HG02610 (cell line): ENCODE data around the gene KLHDC2.
"Not testable (repeated sequence)": the region's sequence is repeated elsewhere in the genome, so short reads cannot be mapped to it uniquely, and the experiment has no call there.

Experiments
- ATAC-seq: cut with Tn5 transposase; IDR thresholded peaks from one replicate; pipeline ENCODE4 v1.9.1; 2021; ENCODE audit warnings: mild to moderate bottlenecking, moderate library complexity; ENCODE audit not compliant: unreplicated experiment

Gene KLHDC2

DNA sequence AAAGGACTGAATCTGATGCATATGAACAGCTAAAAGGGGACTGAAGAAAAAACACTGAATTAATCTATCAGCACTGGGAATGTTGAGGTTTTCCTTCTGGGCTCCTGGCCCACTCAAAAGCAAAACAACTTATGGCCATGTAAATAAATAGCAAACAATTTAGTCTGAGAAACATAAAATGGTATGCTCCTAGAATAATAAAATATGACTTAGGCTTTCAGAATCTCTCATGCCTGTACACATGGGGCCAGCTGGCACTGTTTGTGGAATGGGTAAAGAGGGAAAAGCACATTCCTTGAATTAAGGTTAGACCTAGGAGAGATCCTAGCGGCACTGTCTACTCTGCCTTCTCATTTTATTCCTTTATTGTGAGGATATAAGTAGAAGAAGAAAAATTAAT is 6.2 kb downstream of the KLHDC2 start:
- no peak for ATAC-seq

DNA sequence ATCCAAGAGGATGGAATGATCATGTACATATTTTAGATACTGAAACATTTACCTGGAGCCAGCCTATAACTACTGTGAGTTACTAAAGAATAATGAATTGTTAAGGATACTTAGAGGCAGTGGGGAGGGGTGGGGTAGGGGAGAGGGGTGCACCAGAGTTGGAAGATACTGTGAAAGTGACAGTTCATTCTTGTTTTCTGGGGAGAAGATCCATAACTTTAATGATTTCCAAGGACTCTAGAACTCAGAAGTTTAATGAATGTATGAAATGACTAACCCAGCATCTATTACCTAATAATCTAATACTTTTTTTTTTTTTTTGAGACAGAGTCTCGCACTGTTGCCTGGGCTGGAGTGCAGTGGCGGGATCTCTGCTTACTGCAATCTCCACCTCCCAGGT is 10.5 kb downstream of the KLHDC2 start:
- no peak for ATAC-seq

DNA sequence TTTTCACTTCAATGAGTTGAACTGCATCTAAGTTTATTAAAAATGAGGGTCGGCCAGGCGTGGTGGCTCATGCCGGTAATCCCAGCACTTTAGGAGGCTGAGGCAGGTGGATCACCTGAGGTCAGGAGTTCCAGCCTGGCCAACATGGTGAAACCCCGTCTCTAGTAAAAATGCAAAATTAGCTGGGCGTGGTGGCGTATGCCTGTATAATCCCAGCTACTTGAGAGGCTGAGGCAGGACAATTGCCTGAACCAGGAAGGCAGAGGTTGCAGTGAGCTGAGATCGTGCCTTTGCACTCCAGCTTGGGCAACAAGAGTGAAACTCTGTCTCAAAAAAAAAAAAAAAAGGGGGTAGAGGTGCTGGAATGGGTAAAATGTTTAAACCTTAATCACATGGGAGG is 13.1 kb downstream of the KLHDC2 start:
- not testable (repeated sequence) for ATAC-seq

DNA sequence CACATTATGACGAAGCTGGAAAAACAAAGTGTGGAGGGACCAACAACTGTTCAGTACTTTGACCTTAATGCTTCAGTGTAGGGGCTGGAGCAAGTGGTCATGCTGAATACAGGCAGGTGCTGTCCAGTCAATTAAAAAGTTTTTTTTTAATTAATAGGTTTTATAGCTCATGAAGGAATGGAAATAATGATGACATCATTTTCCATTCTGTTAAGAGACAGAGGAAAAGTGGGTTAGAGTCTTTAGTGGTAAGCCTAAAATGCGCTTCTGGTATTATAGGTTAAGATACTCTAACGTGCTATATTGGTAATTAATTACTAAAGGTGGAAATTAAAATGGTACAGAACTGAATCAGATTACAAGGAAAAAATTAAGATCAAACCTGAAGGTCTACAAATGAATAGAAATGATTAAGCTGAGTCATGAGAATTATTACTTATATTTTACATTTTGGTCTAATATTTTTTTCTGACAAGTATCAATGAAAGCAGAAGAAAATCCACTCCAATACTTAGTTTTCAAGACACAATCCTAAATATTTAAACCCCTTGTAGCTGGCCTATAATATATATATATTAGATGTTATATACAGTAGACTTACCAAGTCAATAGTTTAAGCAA is 15.6 kb downstream of the KLHDC2 start:
- ATAC-seq = no peak

DNA sequence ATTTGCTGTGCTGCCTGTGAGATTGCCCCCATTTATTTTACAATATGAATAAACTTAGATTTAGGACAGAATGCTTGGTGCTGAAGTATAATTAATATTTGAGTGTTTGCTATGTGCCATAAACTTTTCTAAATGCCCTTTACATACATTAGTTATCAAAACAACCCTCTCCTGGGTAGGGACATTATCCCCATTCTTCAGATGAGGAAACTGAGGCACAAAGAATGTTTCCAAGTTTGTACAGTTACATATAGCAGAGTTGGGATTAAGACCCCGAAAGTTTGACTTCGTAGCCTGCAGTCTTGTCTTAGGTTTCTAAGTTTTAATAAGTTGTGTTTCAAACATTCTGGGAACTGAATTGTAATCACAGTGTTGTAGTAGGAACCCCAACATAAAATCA is 18.4 kb downstream of the KLHDC2 start:
- no peak for ATAC-seq

DNA sequence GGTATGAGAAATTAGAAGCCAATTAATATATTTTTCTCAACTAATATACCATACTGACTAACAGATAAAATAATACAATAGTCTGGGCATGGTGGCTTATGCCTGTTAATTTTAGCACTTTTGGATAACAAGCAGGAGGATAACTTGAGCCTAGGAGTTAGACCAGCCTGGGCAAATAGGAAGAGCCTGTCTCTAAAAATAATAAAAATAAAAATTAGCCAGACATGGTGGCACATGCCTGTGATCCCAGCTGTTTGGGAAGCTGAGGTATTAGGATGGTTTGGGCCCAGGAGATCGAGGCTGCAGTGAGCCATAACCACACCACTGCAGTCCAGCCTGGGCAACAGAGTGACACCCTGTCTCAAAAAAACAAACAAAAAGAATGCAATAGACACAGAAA is 24.7 kb downstream of the KLHDC2 start:
- no peak for ATAC-seq

DNA sequence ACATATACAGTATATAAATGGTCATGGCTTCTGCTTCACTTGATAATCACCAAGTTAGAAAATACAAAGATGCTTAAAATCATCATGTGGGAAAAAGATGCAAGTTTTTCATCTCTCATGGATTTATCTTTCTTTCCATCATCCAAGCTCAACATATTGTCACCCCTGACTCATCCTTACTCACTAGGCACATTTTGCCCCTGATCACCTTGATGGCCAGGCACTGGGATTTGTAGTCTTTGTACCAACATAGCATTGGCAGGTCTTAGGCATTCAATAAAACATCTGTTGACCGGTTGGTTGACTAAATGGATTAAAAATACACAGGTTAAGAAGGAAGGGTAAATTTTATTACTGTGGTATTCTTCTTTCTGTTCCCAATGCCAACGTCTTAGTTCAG is 28.1 kb downstream of the KLHDC2 start:
- ATAC-seq = no peak

DNA sequence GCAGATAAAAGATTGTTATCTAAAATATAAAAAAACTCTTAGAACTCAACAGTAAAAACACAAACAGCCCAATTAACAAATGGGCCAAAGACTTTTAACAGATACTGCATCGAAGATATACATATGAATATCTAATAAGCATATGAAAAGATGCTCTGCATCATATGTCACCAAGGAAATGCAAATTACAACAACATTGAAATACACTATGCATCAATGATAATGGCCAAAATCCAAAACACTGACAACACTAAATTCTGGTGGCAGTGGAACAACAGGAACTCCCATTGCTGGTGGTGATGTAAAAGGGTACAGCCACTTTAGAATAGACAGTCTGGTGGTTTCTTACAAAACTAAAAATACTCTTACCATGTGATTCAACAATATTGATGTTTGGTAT is 40.8 kb downstream of the KLHDC2 start:
- ATAC-seq = no peak

DNA sequence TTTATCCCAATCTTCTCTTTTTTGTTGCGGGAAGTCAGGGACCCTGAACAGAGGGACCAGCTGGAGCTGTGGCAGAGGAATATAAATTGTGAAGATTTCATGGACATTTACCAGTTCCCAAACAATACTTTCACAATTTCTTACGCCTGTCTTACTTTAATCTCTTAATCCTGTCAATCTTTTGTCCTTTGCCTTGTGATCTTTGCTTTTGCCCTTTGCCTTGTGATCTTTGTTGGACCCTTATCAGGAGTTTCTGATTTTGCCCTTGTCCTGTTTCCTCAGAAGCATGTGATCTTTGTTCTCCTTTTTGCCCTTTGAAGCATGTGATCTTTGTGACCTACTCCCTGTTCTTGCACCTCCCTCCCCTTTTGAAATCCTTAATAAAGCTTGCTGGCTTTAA is 48.2 kb downstream of the KLHDC2 start:
- not testable (repeated sequence) for ATAC-seq

DNA sequence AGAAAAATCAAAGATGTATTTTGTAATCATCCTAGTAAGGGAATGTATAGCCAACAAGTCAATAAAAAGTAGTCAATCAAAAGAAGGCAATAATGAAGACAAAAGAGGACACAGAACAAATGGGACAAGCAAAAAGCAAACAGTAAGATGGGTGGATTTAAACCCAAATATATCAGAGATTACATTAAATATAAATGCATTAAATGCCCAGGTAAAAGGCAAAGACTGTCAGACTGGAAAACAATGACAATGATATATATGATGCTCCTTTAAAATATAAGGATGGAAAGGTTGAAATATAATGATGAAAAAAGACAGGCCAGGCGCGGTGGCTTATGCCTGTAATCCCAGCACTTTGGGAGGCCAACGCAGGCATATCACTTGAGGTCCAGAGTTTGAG is 48.9 kb downstream of the KLHDC2 start:
- ATAC-seq = no peak

DNA sequence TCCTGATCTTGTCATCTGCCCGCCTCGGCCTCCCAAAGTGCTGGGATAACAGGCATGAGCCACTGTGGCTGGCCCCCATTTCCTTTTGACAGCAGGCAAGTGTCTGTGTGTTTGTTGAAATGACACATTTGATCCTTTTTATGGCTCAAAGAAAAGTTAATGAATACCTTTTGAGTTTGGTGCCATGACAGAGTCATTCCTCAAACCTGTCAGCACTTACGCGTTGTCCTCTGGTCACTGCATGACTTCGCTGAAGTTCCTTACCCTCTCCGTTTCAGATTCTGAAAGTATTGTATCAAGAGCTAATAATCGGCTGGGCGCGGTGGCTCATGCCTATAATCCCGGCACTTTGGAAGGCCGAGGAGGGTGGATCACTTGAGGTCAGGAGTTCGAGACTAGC is 52.2 kb downstream of the KLHDC2 start:
- no peak for ATAC-seq

DNA sequence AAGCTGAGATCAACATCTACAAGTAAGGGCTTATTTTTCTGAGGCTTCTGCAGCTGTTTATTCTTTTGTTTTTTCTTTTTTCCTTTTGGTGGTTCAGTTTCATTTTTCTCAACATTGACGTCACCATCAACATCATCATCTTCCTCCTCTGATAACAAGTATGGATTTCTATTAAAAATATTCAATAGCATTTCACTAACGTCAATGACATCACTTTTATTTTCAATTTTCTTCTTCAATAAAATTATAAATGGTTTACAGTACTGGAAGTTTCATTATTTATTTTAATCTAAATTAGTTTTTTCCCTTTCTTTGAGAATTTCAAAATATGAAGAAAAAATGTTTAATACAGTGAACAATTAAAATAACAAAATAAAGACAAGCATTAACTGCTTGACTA is 60.7 kb downstream of the KLHDC2 start:
- no peak for ATAC-seq
